GM13977 (cell line): Measurements from ENCODE around the gene ANKRD36.
"Not testable (repeated sequence)": the region's sequence is repeated elsewhere in the genome, so short reads cannot be mapped to it uniquely, and the experiment has no call there.

Source experiments
- DNase-seq: peaks from one replicate; pipeline ENCODE4 v3.0.0; 2012; ENCODE audit warnings: low spot score
- in situ Hi-C: fragments of 300-500 bp; cut with MboI; formaldehyde crosslinking; loops from one replicate; pipeline ENCODE4 v1.12.0; 2022; ENCODE audit warnings: low sequenced_read_pairs, low pct_unique_long_range_greater_than_20kb, mixed read lengths, inconsistent platforms; ENCODE audit not compliant: unreplicated experiment
- TF ChIP-seq, protein P1 (sequence below): IDR thresholded peaks from 2 replicates; pipeline ENCODE4 v1.5.1; 2012; ENCODE audit warnings: mild to moderate bottlenecking, control low read depth; ENCODE audit not compliant: insufficient read depth; ENCODE audit errors: extremely low read depth, missing control alignments

The ANKRD36 gene

DNA sequence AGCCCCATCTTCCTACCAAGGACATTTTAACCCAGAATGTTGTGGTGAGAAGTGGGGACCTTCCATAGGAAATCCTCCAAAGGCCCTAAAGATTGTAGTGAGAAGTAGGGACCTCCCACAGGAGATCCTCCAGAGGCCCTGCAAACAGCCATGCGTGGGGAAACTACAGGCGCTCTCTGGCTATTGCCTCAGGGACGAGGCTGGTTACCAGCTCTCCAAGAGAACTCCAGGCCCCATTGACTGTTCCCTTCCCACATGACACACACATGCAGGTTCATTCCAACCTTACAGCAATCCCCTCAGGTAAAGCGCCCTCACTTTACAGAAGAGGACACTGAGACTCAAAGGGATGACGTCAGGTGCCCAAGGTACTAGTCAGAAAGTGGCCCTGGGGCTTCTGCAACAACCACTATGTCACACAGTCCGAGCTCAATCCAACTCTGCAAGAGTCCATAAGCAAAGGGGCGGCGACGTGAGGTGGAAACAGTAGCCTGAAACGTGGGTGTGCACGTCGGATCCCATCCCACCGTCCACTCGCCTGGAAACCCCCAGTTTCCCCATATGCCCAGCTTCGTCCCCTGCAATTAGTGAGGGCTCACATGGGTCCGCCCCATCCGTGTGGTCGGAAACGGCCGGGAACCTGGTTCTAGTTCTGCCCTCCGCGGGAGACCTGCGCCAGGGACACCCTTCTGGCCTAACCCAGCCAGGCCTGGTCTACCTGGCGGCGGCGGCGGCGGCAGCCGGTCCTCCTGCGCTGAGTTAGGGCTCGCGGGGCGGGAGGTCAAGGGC lies 18.8 kb upstream of the ANKRD36 start:
- DNase-seq, in situ Hi-C loops: not testable (repeated sequence)

DNA sequence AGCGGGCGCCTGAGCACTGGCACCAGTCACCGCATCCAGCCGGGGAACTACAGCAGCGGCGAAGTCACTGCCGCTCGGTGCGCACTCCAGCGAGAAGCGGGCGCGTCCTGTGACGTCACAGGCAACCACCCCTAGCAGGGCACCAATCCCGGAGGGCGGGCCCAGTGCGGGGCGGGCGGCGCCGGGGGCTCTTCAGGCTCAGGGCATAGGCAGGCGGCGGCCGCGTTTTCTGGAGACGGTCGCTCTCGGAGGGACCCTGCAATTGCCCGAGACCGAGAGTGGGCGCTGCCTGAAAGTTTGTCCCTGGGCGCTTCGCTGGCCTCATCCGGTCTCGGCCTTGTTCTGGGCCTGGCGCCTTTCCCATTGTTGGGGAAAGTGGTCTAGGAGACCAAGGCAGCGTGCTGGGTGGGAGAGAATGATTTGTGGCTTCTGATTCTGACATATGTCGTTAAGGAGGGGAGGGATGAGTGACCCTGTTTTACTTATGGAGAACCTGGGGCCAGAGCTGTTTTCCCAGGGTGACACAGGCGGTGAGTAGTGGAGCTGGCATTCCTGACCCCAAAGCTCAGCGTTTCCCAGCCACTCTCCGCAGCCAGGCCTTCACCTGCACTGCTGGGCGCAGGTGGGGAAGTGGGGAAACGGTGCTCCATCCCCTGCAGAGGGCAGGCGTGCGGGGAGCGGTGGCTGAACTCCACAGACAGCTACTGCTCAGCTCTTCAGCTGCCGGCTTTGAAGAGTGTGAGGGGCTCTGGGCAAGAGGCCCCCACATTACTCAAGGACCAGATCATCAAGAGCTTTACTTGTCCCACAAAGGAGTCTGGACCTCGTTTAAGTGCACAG lies 18.0 kb upstream of the ANKRD36 start, which contains the start of gene FAHD2B:
FAHD2B (minus strand) TSS at position 111 of the 840 bp plus-strand sequence. CDS start 3,176 bp downstream, outside the sequence.
- in situ Hi-C loops: not testable (repeated sequence)
- DNase-seq: peak; percentile 55

DNA sequence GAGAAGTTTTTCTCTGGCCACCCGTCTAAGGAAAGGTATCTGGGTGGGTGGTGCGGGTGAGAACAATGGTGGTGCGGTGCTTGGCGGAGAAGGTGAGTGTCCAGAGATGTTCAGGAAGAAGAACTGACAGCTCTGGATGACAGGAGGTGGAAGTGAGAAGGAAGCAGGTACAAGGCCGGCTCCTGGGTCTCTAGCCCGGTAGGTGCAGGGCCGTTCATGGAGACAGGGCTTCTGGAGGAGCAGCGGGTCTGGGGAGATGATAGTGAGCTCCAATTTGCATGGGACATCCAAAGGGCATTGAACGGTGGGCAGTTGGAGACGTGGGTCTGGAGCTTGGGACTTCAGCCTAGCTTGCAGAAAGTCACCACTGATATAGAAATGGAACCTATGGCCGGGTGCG lies 17.3 kb upstream of the ANKRD36 start:
- in situ Hi-C loops: no loop called here
- TF ChIP-seq, protein P1, sequence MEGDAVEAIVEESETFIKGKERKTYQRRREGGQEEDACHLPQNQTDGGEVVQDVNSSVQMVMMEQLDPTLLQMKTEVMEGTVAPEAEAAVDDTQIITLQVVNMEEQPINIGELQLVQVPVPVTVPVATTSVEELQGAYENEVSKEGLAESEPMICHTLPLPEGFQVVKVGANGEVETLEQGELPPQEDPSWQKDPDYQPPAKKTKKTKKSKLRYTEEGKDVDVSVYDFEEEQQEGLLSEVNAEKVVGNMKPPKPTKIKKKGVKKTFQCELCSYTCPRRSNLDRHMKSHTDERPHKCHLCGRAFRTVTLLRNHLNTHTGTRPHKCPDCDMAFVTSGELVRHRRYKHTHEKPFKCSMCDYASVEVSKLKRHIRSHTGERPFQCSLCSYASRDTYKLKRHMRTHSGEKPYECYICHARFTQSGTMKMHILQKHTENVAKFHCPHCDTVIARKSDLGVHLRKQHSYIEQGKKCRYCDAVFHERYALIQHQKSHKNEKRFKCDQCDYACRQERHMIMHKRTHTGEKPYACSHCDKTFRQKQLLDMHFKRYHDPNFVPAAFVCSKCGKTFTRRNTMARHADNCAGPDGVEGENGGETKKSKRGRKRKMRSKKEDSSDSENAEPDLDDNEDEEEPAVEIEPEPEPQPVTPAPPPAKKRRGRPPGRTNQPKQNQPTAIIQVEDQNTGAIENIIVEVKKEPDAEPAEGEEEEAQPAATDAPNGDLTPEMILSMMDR: no peak

DNA sequence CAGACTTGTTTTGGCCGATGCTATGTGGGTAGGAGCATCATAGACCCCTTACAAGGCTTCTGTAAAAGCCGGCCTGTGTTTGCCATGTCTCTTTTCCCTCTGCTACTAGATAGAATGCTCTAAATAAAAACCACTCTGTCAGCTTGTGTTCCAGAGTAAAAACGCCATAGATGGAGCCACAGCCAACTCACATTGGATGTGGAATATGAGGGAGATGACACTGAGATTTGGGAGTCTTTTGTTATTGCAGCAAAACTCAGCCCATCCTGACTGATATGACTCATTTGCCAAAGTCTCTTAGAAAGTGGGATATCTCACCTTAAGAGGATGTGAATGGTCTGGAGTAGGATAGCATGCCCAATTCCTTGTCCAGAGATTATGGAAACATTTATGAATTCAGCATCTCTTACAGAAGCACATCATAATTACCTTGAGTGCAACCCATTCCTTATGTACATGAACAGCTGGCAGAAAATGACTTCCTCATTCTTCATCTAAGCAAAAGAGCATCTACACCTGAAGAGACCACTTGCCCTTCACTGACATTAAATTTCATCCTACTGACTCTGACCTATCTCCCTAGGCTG lies 14.1 kb upstream of the ANKRD36 start:
- DNase-seq, in situ Hi-C loops: not testable (repeated sequence)

More for the DNA sequence above, 17.3 kb upstream of the ANKRD36 start:
- no peak for DNase-seq

DNA sequence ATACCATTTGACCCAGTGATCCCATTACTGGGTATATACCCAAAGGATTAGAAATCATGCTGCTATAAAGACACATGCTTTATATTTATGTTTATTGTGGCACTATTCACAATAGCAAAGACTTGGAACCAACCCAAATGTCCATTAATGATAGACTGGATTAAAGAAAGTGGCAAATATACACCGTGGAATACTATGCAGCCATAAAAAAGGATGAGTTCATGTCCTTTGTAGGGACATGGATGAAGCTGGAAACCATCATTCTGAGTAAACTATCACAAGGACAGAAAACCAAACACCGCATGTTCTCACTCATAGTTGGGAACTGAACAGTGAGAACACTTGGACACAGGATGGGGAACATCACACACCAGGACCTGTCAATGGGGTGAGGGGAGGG lies 6.1 kb upstream of the ANKRD36 start:
- in situ Hi-C loops: not testable (repeated sequence)

DNA sequence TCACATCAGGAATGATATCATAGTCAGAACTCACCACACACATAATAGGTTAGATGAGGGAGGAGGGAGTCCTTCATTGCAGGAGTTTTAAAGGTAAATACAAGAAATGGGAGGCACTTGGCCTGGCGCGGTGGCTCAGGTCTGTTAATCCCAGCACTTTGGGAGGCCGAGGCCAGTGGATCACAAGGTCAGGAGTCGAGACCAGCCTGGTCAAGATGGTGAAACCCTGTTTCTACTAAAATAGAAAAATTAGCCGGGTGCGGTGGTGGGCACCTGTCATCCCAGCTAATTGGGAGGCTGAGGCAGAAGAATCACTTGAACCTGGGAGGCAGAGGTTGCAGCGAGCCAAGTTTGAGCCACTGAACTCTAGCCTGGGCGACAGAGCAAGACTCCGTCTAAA lies 1.7 kb upstream of the ANKRD36 start:
- in situ Hi-C loops, DNase-seq: not testable (repeated sequence)

More for the DNA sequence above, 6.1 kb upstream of the ANKRD36 start:
- DNase-seq: not testable (repeated sequence)

DNA sequence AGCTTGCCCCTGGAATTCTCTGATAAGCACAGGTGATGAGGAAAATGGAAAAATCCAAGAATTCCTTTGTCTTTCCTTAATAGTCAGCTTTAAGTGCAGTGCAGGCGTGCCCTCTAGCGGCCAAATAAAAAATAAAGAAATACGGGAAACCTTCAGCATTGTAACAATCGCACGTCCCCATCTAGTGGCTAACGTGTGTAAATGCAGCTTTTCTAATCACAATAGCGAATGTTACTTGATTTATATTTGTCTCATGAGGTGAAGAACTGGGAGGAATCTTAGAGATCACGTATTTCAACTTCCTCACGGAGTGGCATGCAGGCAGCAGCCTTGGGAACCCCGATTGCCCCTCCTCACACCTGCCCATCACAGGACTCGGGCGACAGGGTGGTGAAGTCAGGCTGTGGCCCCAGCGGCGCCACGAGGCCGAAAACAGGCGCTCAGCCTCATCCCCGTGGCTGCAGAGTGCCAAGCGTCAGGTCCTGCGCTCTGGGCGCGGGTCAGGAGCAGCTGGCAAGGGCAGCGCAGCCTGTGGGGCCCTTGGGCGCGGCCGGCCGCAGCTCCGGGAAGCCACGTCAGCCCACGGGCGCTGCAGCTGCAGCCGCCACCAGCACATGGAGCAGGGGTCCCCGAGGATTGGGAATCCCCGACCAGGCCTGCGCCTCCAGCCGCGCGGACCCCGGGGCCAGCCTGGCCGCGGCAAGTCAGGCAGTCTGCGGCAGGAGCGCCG lies 468 bp upstream of the ANKRD36 start:
- TF ChIP-seq, protein P1: peak; percentile 69
- DNase-seq, in situ Hi-C loops: not testable (repeated sequence)

DNA sequence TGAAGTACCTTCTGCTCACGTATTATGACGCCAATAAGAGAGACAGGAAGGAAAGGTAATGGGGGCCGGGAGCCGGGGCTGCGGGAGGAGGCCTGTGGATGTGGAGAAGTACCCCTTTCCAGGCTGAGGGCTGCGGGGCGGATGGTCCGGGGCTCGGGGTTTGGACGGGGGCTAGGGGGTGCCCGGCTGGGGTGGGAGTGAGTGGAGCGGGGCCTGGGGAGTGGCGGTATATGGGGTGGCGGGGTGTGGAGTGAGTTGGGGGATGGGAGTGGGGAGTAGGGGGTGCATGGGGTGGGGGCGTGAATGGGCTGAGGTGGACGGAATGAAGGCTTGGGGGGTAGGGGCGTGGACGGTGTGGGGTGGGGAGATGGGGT lies 916 bp downstream of the ANKRD36 start:
- in situ Hi-C loops, DNase-seq: not testable (repeated sequence)

DNA sequence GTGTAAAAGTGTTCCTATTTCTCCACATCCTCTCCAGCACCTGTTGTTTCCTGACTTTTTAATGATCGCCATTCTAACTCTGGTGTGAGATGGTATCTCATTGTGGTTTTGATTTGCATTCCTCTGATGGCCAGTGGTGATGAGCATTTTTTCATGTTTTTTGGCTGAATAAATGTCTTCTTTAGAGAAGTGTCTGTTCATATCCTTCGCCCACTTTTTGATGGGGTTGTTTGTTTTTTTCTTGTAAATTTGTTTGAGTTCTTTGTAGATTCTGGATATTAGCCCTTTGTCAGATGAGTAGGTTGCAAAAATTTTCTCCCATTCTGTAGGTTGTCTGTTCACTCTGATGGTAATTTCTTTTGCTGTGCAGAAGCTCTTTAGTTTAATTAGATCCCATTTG lies 16.1 kb downstream of the ANKRD36 start:
- in situ Hi-C loops: not testable (repeated sequence)

DNA sequence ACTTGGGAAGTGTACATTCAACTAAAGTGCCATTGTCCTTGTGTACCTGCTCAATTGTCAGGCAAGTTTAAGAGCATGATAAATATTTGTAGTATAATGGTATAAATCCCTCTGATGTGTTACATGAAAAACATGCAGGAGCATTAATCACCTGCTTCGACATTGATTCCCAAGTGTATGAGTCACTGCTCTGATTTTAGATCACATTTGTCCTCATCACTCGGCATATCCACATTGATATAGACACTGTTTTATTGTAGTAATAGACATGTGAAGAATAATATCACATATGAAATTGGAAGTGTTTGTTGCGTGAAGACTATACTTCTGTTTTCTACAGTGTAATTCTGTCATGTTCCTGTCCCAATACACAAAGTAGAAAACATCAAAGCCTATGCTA lies 31.1 kb downstream of the ANKRD36 start:
- DNase-seq, in situ Hi-C loops: not testable (repeated sequence)

More for the DNA sequence above, 16.1 kb downstream of the ANKRD36 start:
- DNase-seq: not testable (repeated sequence)

DNA sequence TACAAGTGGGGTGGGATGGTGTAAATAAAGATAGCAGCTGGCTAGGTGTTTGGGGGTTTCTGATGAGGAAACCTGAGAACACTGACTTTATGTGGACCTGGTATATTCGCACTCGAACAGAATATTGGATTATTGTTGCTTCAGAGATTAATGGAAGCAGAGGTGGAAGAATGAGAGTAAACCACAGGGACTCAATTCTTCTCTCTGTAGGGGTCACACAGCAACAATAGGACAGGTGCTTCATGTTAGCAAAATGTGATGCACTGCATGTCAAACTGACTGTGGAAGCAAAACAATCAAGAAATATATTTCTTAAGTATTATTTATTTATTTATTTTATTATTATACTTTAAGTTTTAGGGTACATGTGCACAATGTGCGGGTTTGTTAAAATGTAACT lies 53.6 kb downstream of the ANKRD36 start:
- DNase-seq, in situ Hi-C loops: not testable (repeated sequence)

DNA sequence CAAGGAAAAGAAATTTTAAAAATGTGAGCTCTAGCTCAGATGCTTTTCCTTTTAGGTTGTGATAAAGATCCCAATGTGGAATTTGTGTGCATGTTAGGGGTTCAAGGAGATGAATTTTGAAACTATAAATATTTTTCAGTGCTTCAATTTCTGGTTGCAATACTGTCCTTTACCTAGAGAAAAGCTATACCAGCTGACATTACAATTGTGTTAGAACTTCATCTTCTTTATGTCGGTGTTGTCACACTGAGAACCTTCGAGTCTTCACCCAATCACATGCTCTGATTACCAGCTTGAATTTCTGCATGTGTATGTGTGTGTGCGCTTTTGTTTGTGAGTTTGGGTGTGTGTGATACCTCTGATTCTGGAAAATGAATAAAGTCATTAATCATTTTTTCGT lies 55.0 kb downstream of the ANKRD36 start:
- in situ Hi-C loops, DNase-seq: not testable (repeated sequence)

DNA sequence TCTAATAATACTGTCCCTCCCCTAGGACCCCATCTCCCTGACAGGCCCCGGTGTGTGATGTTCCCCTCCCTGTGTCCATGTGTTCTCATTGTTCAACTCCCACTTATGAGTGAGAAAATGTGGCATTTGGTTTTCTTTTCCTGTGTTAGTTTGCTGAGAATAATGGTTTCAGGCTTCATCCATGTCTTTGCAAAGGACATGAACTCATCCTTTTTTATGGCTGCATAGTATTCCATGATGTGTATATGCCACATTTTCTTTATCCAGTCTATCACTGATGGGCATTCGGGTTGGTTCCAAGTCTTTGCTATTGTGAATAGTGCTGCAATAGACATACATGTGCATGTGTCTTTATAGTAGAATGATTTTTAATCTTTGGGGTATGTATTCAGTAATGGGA lies 55.6 kb downstream of the ANKRD36 start:
- DNase-seq, in situ Hi-C loops: not testable (repeated sequence)

DNA sequence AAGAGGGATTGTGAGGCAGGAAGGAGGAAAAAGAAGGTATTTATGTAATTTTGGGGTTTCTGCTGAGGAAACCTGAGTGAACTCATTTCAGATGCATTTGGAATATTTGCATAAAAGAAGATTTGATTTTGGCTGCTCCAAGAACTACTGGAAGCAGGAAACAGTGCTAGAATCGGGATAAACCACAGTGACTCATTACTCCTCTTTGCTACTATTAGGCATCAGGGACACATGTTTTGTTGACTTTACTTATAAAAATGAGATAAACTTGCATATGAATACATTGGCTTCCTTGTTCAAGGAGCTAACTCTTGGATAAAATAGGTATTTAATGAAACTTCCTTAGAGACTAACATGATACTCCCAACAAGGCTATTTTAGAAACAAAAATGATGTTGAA lies 67.4 kb downstream of the ANKRD36 start:
- in situ Hi-C loops, DNase-seq: not testable (repeated sequence)

DNA sequence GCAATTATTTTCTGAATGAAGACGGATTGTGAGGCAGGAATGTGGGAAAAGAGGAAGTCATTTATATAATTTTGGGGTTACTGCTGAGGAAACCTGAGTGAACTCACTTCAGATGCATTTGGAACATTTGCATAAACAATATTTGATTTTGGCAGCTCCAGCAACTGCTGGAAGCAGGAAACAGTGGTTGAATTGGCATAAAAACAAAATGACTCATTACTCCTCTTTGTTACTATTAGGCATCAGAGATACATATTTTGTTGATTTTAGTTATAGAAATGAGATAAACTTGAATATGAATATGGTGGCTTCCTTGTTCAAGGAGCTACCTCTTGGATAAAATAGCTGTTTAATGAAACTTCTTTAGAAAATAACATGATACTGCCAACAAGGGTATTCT lies 82.4 kb downstream of the ANKRD36 start:
- DNase-seq, in situ Hi-C loops: not testable (repeated sequence)
